GM18526 (cell line): ENCODE results near the gene GNA14.

Source experiments
- POLR2A ChIP-seq: IDR thresholded peaks from 3 replicates; pipeline ENCODE4 v1.6.1; 2011; ENCODE audit not compliant: insufficient read length; ENCODE audit errors: extremely low read depth

Gene GNA14

GRCh38 chr9:77531400-77531799 is 116.7 kb downstream of the GNA14 start:
- no peak for TF ChIP-seq POLR2A

- TF ChIP-seq POLR2A: no peak
These were observed 124.2 kb downstream of the GNA14 start for GRCh38 chr9:77523891-77524290.

GRCh38 chr9:77521091-77521490 is 127.0 kb downstream of the GNA14 start:
- no peak for TF ChIP-seq POLR2A

GRCh38 chr9:77518688-77519087 is 129.4 kb downstream of the GNA14 start:
- no peak for TF ChIP-seq POLR2A

DNA sequence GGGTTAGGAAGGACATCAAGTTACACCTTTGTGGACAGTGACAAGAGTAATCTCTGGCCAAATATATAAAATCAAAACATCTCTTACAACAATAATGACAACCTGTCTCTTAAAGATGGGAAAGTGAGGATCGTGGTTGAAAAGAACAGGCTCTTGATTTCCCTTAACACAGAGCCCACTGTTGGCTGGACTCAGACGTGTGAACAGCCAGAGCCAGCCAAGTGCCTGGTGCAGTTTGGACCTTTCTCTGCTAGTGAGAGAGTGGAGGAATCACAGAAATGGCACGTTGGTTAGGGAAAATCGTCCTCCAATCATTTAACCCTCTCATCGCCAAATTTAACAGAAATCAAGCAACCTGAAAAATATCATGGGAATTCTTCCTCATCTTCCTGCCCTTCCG is 131.3 kb downstream of the GNA14 start:
- TF ChIP-seq POLR2A: no peak

GRCh38 chr9:77514886-77515711 is 133.0 kb downstream of the GNA14 start:
- no peak for TF ChIP-seq POLR2A

- TF ChIP-seq POLR2A: no peak
These were observed 134.7 kb downstream of the GNA14 start for GRCh38 chr9:77513457-77513856.

- TF ChIP-seq POLR2A: no peak
These were observed 135.2 kb downstream of the GNA14 start for GRCh38 chr9:77512876-77513275.

GRCh38 chr9:77511525-77511924 is 136.6 kb downstream of the GNA14 start:
- no peak for TF ChIP-seq POLR2A

GRCh38 chr9:77510666-77511065 is 137.5 kb downstream of the GNA14 start:
- TF ChIP-seq POLR2A: no peak

DNA sequence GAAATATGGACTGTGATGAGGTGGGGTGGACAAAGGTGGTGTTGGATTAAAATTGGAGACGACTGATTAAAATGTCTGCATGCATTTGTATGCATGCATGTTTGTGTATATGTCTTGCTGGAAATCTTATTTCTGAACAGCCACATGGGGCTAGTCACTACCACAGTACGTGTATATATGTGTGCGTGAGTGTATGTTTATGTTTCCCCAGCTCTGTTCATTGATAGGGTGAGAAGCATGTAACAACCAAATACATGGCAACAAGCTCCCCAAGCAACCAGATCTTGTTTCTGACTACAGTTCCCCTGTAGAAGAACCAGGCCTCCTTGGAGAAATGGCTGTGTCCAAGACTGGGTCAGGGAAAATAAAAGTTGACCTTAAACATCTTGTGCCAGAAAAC is 139.7 kb downstream of the GNA14 start:
- no peak for TF ChIP-seq POLR2A

GRCh38 chr9:77507212-77507961 is 140.7 kb downstream of the GNA14 start:
- no peak for TF ChIP-seq POLR2A

DNA sequence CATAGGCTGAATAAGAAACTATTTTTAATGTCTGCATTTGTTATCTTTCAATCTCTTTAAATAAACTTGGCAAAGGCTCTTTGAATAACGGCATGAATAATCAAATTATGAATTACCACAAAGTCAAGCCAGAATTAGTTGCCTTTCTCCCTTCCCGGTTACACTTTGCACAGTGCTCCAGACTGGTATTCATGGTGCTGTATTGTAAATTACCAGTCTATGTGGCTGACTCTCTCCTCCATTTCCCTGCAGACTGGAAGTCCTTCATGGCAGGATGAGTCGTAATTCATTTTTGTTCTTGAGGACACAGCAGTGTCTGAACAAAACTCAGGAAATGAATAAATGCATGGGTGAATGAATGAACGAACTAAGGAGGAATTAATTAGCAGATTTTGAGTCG is 142.9 kb downstream of the GNA14 start:
- no peak for TF ChIP-seq POLR2A

DNA sequence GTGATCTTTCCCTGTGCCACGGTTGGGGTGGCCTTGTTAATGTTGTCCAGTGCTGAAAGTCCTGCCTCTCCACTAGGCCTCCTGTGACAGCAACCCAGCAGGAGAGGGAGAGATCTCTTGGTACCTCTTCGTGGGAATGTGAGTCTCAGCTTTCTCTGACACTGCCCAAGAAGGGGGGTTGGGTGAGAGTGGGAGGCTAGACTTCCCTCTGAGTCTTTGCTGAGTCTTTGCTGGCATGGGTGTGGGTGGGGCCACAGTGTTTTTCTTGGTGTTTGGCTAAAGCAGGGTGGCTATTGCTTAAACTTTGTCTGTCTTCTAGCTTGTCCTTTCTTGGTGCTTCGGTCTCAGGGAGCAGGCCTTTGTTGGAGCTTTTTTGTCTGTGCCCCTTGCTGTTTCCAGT is 145.6 kb downstream of the GNA14 start:
- TF ChIP-seq POLR2A: no peak

DNA sequence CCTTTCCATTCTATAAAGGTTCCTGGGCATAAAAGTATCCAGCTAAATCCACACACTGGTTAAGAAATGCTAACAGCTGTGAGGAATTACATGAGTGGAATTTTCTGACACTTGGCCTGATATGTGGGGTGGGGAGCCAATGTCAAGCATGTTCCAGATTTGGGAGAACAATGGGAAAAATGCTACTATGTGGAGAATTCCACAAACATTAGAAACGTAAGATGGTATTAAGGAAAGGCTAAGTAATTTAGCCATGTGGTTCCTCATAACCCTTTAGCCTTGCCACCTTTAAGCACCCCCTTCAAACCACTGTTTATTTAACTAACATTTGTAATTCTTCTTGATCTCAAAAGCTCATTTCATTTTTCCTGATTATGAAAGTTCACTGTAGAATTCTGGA is 149.2 kb downstream of the GNA14 start:
- no peak for TF ChIP-seq POLR2A

GRCh38 chr9:77497322-77498198 is 150.6 kb downstream of the GNA14 start:
- no peak for TF ChIP-seq POLR2A
